Effector CD8-positive, alpha-beta T cell (primary cell): ENCODE results near the gene BARX2.

Experiments
- DNase-seq: peaks from one replicate; lab custom pipeline; 2025; lab: John Stamatoyannopoulos, UW

The BARX2 gene

GRCh38 chr11:129402206-129403171 is 26.8 kb downstream of the BARX2 start:
- DNase-seq, result no peak

- no peak for DNase-seq
Observed at GRCh38 chr11:129404731-129405130, 29.1 kb downstream of the BARX2 start.

- DNase-seq, result no peak
Observed at GRCh38 chr11:129408865-129409444, 33.3 kb downstream of the BARX2 start.

- DNase-seq, result no peak
Observed at GRCh38 chr11:129410395-129410960, 34.8 kb downstream of the BARX2 start.

- no peak for DNase-seq
Observed at GRCh38 chr11:129412494-129412893, 36.8 kb downstream of the BARX2 start.

GRCh38 chr11:129414144-129414872 is 38.7 kb downstream of the BARX2 start:
- no peak for DNase-seq

- DNase-seq, result no peak
Observed at GRCh38 chr11:129416080-129416820, 40.6 kb downstream of the BARX2 start.

- DNase-seq, result no peak
Observed at GRCh38 chr11:129417458-129417857, 41.8 kb downstream of the BARX2 start.

- no peak for DNase-seq
Observed at GRCh38 chr11:129418039-129418438, 42.4 kb downstream of the BARX2 start.

- no peak for DNase-seq
Observed at GRCh38 chr11:129419386-129419785, 43.7 kb downstream of the BARX2 start.

GRCh38 chr11:129423426-129423825 is 47.8 kb downstream of the BARX2 start:
- no peak for DNase-seq

GRCh38 chr11:129425214-129425613 is 49.6 kb downstream of the BARX2 start:
- DNase-seq, result no peak

GRCh38 chr11:129426038-129426437 is 50.4 kb downstream of the BARX2 start:
- DNase-seq, result no peak

GRCh38 chr11:129426776-129427175 is 51.1 kb downstream of the BARX2 start:
- no peak for DNase-seq

- no peak for DNase-seq
Observed at GRCh38 chr11:129427376-129427775, 51.7 kb downstream of the BARX2 start.

- DNase-seq, result no peak
Observed at GRCh38 chr11:129427816-129428406, 52.3 kb downstream of the BARX2 start.

- no peak for DNase-seq
Observed at GRCh38 chr11:129428557-129428956, 52.9 kb downstream of the BARX2 start.

GRCh38 chr11:129434641-129435498 is 59.2 kb downstream of the BARX2 start:
- DNase-seq, result no peak

GRCh38 chr11:129435499-129436245 is 60.0 kb downstream of the BARX2 start:
- DNase-seq, result no peak
